ENCODE data around the gene ZNRF2.

Gene ZNRF2

DNA sequence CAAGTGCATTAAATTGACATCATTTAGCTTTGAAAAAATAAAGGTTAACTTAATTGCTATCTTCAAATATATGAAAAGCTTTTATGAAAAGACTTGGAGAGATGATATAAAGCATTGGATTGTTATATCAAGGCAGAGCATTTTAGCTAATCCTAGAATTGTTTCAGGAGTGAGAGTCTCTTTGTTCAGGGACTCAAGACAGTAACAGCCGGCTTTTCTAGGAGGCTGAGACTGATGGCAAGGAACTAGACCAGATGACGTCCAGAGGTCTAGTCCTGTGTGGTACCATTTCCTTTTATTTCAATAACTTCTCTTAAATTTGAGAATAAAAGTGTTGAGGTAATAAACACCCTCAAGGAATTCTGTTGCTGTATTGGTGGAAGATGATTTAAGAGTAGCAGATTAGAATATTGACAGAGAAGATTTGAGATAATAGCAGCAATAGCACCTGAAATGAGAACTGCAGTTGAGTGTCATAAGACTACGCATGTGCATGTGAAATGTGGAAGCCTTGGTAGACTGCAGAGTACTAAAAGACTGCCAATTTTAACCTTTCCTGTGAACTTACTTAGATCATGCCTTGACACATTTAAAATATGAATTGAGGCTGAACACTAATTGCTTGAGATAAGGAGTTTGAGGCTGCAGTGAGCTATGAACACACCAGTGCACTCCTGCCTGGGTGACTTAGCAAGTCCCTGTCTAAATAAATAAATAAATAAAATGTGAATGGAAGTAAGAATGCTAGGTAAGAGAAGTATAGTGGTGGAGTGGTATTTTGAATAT lies 79.6 kb downstream of the ZNRF2 start:
- no peaks in the 10 kb centered on the region for H3K27me3 ChIP-seq (ENCODE audit: control insufficient read depth, insufficient read depth, low read length)
- no peaks in the 10 kb centered on the region for H3K36me3 ChIP-seq (ENCODE audit: control insufficient read depth, insufficient read depth, low read length)
- H3K4me3 ChIP-seq (ENCODE audit: low read depth, low read length) = no peak overlapping the region
- H3K9me3 ChIP-seq (ENCODE audit: control insufficient read depth, insufficient read depth, low read depth, low read length) = no peaks in the 10 kb centered on the region
- no peak overlapping the region for H3K9ac ChIP-seq (ENCODE audit: low read length)
- H3K4me1 ChIP-seq (ENCODE audit: control insufficient read depth, insufficient read depth, low read length) = no peaks in the 10 kb centered on the region
- no peak overlapping the region for H3K27ac ChIP-seq (ENCODE audit: low read depth, low read length)

DNA sequence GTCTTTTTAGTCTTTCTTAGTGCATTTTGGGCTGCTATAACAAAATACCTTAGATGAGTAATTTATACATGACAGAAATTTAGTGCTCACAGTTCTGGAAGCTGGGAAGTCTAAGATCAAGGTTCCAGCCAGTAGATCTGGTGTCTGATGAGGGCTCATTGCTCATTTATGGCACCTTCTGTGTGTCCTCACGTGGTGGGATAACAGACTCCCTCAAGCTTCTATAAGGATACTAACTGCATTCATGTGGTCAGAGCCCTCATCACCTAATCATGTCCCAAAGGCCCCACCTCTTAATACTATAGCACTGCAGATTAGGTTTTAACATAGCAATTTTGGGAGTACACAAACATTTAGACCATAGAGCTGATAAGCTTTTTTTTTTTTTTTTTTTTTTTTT lies 80.4 kb downstream of the ZNRF2 start:
- Histone ChIP-seq H3K4me1 (ENCODE audit: control insufficient read depth, insufficient read depth, low read length) (no peaks in the 10 kb centered on the region), H3K4me3 (ENCODE audit: low read depth, low read length) (no peak overlapping the region), H3K27me3 (ENCODE audit: control insufficient read depth, insufficient read depth, low read length) (no peaks in the 10 kb centered on the region), H3K9me3 (ENCODE audit: control insufficient read depth, insufficient read depth, low read depth, low read length) (no peaks in the 10 kb centered on the region), H3K9ac (ENCODE audit: low read length) (no peak overlapping the region), H3K36me3 (ENCODE audit: control insufficient read depth, insufficient read depth, low read length) (no peaks in the 10 kb centered on the region), H3K27ac (ENCODE audit: low read depth, low read length) (no peak overlapping the region)

DNA sequence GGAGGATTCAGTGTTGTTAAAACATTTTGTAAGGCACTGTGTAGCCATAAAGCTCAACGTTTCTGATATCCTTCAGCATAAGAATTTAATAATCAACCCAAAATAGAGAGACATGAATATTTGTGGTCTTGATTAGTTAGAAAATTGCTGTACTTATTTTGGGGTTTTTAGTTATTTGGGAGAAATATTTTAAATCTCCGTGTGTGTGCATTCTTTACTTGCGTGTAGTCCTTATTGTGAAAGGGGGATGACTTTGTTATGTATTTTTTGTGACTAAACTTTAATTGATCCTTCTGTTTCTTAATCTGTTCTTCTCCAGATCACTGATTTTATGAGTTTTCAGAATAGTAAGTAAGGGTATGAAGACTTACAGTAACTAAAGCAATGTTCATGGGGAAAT lies 81.2 kb downstream of the ZNRF2 start:
- no peaks in the 10 kb centered on the region for H3K4me1 ChIP-seq (ENCODE audit: control insufficient read depth, insufficient read depth, low read length)
- H3K4me3 ChIP-seq (ENCODE audit: low read depth, low read length) = no peak overlapping the region
- no peak overlapping the region for H3K27ac ChIP-seq (ENCODE audit: low read depth, low read length)
- H3K9me3 ChIP-seq (ENCODE audit: control insufficient read depth, insufficient read depth, low read depth, low read length) = no peaks in the 10 kb centered on the region
- no peak overlapping the region for H3K9ac ChIP-seq (ENCODE audit: low read length)
- no peaks in the 10 kb centered on the region for H3K36me3 ChIP-seq (ENCODE audit: control insufficient read depth, insufficient read depth, low read length)
- H3K27me3 ChIP-seq (ENCODE audit: control insufficient read depth, insufficient read depth, low read length) = no peaks in the 10 kb centered on the region

DNA sequence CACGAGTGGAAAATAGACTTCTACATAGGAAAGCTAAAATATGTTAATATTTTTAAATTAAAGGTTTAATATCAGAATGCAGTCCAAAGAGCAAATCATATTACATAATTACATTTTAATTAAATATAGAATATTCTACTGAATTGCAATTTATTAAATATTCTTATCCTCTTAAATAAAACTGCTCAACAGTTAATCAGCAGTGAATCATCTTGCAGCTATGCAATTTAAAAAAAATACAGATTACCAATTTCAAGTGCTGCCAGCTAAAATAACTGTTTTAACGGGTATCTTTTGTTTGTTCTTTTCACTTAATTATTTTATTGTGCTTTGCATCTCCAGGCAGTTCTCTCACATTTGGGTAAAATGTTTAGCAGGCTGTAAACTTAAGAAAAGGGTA lies 82.2 kb downstream of the ZNRF2 start:
- Histone ChIP-seq H3K4me1 (ENCODE audit: control insufficient read depth, insufficient read depth, low read length) (no peaks in the 10 kb centered on the region), H3K27ac (ENCODE audit: low read depth, low read length) (no peak overlapping the region), H3K9ac (ENCODE audit: low read length) (no peak overlapping the region), H3K9me3 (ENCODE audit: control insufficient read depth, insufficient read depth, low read depth, low read length) (no peaks in the 10 kb centered on the region), H3K4me3 (ENCODE audit: low read depth, low read length) (no peak overlapping the region), H3K27me3 (ENCODE audit: control insufficient read depth, insufficient read depth, low read length) (no peaks in the 10 kb centered on the region), H3K36me3 (ENCODE audit: control insufficient read depth, insufficient read depth, low read length) (peaks cover 1% of the 10 kb centered on the region; the same call in 1 of the 2 replicates)

DNA sequence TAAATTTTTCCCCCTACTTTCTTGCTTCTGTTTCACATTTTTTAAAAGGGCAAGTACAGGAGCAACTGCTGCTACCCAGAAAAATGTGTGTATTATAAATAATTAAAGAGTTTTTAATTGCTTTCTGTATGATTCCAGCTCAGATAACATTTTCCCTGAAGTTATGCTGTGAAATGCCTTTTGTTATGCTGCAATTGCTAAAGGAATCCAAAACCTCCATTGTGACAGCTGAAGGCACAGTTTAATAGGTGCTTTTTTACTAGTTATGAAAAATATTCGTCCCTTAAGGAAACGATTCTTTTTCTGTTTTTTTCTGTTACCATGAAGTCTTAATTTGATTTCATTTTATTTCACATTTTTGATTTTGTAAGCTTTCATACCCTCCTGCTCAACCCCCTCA lies 83.2 kb downstream of the ZNRF2 start:
- Histone ChIP-seq H3K27ac (ENCODE audit: low read depth, low read length) (no peak overlapping the region), H3K9ac (ENCODE audit: low read length) (no peak overlapping the region)

DNA sequence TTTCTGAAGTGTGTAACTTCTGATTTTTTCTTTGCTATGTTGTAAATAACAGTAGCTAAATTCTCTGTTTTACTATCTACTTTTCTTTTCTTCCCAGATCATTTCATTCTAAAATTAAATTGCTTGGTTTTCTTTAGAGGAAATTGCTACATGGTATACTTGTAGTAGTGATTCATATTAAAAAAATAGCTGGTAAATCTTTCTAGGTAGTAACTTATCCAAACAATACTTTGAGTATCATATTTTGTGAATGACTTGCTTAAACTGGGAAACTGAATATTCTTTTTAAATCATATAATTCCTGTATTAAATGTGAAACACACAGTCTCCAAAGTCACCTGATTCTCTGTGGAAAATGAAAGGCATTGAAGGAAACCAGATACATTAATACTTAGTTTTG lies 85.5 kb downstream of the ZNRF2 start:
- H3K36me3 ChIP-seq (ENCODE audit: control insufficient read depth, insufficient read depth, low read length) = peaks cover 4% of the 10 kb centered on the region
- no peak overlapping the region for H3K4me3 ChIP-seq (ENCODE audit: low read depth, low read length)
- no peak overlapping the region for H3K9ac ChIP-seq (ENCODE audit: low read length)
- no peaks in the 10 kb centered on the region for H3K4me1 ChIP-seq (ENCODE audit: control insufficient read depth, insufficient read depth, low read length)
- no peaks in the 10 kb centered on the region for H3K9me3 ChIP-seq (ENCODE audit: control insufficient read depth, insufficient read depth, low read depth, low read length)
- H3K27ac ChIP-seq (ENCODE audit: low read depth, low read length) = no peak overlapping the region
- H3K27me3 ChIP-seq (ENCODE audit: control insufficient read depth, insufficient read depth, low read length) = no peaks in the 10 kb centered on the region

More for the DNA sequence above, 83.2 kb downstream of the ZNRF2 start:
- Histone ChIP-seq H3K4me1 (ENCODE audit: control insufficient read depth, insufficient read depth, low read length) (no peaks in the 10 kb centered on the region), H3K36me3 (ENCODE audit: control insufficient read depth, insufficient read depth, low read length) (peaks cover 4% of the 10 kb centered on the region), H3K27me3 (ENCODE audit: control insufficient read depth, insufficient read depth, low read length) (no peaks in the 10 kb centered on the region), H3K4me3 (ENCODE audit: low read depth, low read length) (no peak overlapping the region), H3K9me3 (ENCODE audit: control insufficient read depth, insufficient read depth, low read depth, low read length) (no peaks in the 10 kb centered on the region)

DNA sequence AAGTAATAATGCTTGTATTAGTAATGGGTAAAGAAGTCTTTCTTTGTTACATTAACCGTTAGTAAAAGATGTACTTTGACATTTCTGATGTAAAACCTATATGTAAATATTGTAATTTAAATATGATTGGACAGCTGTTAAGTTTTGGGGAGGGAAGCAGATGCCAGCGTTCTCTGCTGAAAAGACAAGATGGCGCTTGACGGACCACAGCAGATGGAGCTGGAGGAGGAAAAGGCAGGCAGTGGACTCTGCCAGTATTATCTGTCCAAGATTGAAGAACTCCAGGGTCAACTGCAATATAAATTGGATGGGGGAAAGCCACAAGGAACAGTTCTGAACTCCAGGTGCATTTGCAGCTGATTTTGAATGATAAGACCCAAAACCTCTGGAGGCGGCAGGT lies 86.9 kb downstream of the ZNRF2 start:
- H3K4me3 ChIP-seq (ENCODE audit: low read depth, low read length) = no peak overlapping the region
- no peak overlapping the region for H3K9ac ChIP-seq (ENCODE audit: low read length)
- H3K27ac ChIP-seq (ENCODE audit: low read depth, low read length) = no peak overlapping the region
- peaks cover 4% of the 10 kb centered on the region for H3K36me3 ChIP-seq (ENCODE audit: control insufficient read depth, insufficient read depth, low read length)
- H3K9me3 ChIP-seq (ENCODE audit: control insufficient read depth, insufficient read depth, low read depth, low read length) = no peaks in the 10 kb centered on the region
- H3K4me1 ChIP-seq (ENCODE audit: control insufficient read depth, insufficient read depth, low read length) = no peaks in the 10 kb centered on the region
- H3K27me3 ChIP-seq (ENCODE audit: control insufficient read depth, insufficient read depth, low read length) = no peaks in the 10 kb centered on the region

DNA sequence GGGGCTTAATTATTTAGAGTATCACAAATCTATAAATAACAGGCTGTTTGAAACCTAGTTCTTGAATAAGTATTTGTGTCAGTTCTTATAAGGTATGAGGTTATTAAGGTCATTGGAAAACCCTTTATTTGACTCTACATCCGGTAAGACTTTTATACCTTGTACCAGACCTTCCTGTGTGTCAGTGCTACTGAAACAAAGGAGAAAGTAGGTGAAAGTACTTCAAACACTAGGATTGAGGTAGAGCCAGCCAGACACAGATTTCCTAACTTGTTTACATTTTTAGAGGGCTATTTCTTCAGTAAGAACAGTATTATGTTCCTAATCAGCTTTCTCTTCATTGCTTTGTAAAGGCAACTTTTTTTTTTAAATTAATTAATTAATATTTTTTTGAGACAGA lies 93.9 kb downstream of the ZNRF2 start:
- no peaks in the 10 kb centered on the region for H3K4me1 ChIP-seq (ENCODE audit: control insufficient read depth, insufficient read depth, low read length)
- H3K4me3 ChIP-seq (ENCODE audit: low read depth, low read length) = no peak overlapping the region
- H3K9me3 ChIP-seq (ENCODE audit: control insufficient read depth, insufficient read depth, low read depth, low read length) = no peaks in the 10 kb centered on the region
- no peak overlapping the region for H3K27ac ChIP-seq (ENCODE audit: low read depth, low read length)
- no peaks in the 10 kb centered on the region for H3K27me3 ChIP-seq (ENCODE audit: control insufficient read depth, insufficient read depth, low read length)
- H3K36me3 ChIP-seq (ENCODE audit: control insufficient read depth, insufficient read depth, low read length) = no peaks in the 10 kb centered on the region
- H3K9ac ChIP-seq (ENCODE audit: low read length) = no peak overlapping the region

DNA sequence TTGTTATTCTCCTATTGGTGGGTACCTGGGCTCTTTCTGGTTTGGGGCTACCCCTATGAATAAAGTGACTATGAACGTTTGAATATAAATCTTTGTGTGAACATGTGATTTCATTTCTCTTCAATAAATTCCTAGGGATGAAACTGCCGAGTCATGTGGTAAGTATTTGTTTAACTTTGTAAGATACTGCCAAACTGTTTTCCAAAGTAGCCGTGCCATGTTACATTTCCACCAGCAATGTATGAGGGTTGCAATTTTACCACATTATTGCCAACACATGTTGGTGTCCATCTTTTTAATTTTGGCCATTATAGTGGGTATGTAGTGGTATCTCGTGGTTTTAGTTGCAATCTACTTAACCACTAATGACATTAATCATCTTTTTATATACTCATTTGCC lies 94.7 kb downstream of the ZNRF2 start:
- Histone ChIP-seq H3K9ac (ENCODE audit: low read length) (no peak overlapping the region), H3K36me3 (ENCODE audit: control insufficient read depth, insufficient read depth, low read length) (no peaks in the 10 kb centered on the region), H3K27me3 (ENCODE audit: control insufficient read depth, insufficient read depth, low read length) (no peaks in the 10 kb centered on the region), H3K27ac (ENCODE audit: low read depth, low read length) (no peak overlapping the region), H3K4me1 (ENCODE audit: control insufficient read depth, insufficient read depth, low read length) (no peaks in the 10 kb centered on the region), H3K9me3 (ENCODE audit: control insufficient read depth, insufficient read depth, low read depth, low read length) (no peaks in the 10 kb centered on the region), H3K4me3 (ENCODE audit: low read depth, low read length) (no peak overlapping the region)

DNA sequence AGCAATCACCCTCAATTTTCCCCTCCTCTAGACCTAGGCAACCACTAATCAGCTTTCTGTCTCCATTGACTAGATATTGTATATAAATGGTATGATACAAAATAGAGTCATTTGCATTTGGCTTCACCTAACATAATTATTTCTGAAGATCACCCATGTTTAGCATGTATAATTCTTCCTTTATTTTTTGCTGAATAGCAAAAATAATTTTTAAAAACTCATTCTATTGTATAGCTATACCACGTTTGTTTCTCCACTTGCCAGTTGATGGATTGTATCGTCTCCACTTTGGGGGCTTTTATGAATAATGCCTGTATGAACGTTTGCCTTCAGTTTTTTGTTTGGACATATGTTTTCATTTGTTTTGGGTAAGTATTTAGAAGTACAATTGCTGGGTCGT lies 95.3 kb downstream of the ZNRF2 start:
- Histone ChIP-seq H3K4me3 (ENCODE audit: low read depth, low read length) (no peak overlapping the region), H3K9ac (ENCODE audit: low read length) (no peak overlapping the region), H3K27ac (ENCODE audit: low read depth, low read length) (no peak overlapping the region), H3K9me3 (ENCODE audit: control insufficient read depth, insufficient read depth, low read depth, low read length) (no peaks in the 10 kb centered on the region), H3K4me1 (ENCODE audit: control insufficient read depth, insufficient read depth, low read length) (no peaks in the 10 kb centered on the region), H3K27me3 (ENCODE audit: control insufficient read depth, insufficient read depth, low read length) (no peaks in the 10 kb centered on the region), H3K36me3 (ENCODE audit: control insufficient read depth, insufficient read depth, low read length) (no peaks in the 10 kb centered on the region)

DNA sequence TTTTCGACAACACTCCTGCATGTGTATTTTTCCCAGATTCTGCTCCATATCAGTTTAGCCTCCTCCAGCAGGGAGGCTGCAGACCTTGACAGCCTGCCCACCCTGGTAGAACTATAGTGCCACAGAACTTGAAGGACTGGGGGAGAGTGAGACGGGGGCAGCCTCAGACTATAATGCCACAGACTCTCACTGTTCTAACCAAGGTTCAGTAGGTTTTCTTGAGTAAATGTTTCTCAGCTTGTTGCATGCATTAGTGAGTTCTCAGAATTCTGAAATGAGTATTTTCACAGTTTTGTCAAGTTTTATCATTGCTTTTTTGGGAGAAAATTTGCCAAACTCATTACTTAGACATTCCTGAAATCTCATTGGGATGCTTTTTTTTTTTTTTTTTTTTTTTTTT lies 95.9 kb downstream of the ZNRF2 start:
- no peaks in the 10 kb centered on the region for H3K9me3 ChIP-seq (ENCODE audit: control insufficient read depth, insufficient read depth, low read depth, low read length)
- no peaks in the 10 kb centered on the region for H3K27me3 ChIP-seq (ENCODE audit: control insufficient read depth, insufficient read depth, low read length)
- H3K4me3 ChIP-seq (ENCODE audit: low read depth, low read length) = no peak overlapping the region
- no peak overlapping the region for H3K9ac ChIP-seq (ENCODE audit: low read length)
- H3K27ac ChIP-seq (ENCODE audit: low read depth, low read length) = no peak overlapping the region
- H3K36me3 ChIP-seq (ENCODE audit: control insufficient read depth, insufficient read depth, low read length) = no peaks in the 10 kb centered on the region
- no peaks in the 10 kb centered on the region for H3K4me1 ChIP-seq (ENCODE audit: control insufficient read depth, insufficient read depth, low read length)

All from HUES6 (cell line).